ENCODE data around the gene GPR25. TPM values are rescaled to one million over a fixed set of nuclear protein-coding genes. Genes with fewer than 3 reads are reported as not detected.

GPR25 gene
- total and polyA plus RNA-seq, 10 of the 15 experiments (the other 5 are each of a cell fraction or from before 2014, with no cell fraction given), result not detected

- TF ChIP-seq NR2C1 (IDR thresholded peaks at IDR 0.05), result no peak
- TF ChIP-seq ZNF592 (IDR thresholded peaks at IDR 0.05), result peak; percentile 80; the same call in 1 of the 2 replicates
- no peak for TF ChIP-seq CBX5 (IDR thresholded peaks at IDR 0.05; ENCODE audit: low read depth)
- no peak for TF ChIP-seq ZBTB33 (IDR thresholded peaks at IDR 0.05)
- TF ChIP-seq NBN (IDR thresholded peaks at IDR 0.05), result peak; percentile 72; the same call in 1 of the 2 replicates
- no peak for TF ChIP-seq ESRRA (IDR thresholded peaks at IDR 0.05; ENCODE audit: low read length)
- TF ChIP-seq CBFB (IDR thresholded peaks at IDR 0.05; ENCODE audit: low read depth), result no peak
- peak in 1 of 2 experiments; percentile 65; a peak in 2 of 4 replicates for TF ChIP-seq IKZF2 (IDR thresholded peaks at IDR 0.05)
- TF ChIP-seq RB1 (IDR thresholded peaks at IDR 0.05; ENCODE audit: borderline replicate concordance), result no peak
- no peak for TF ChIP-seq CREM (IDR thresholded peaks at IDR 0.05; ENCODE audit: low read depth)
- no peak for TF ChIP-seq ZBED1 (IDR thresholded peaks at IDR 0.05; ENCODE audit: borderline replicate concordance)
- TF ChIP-seq NFYA (IDR thresholded peaks at IDR 0.05; ENCODE audit: borderline replicate concordance, low read depth, low read length), result no peak
- TF ChIP-seq ATF3 (IDR thresholded peaks at IDR 0.05; ENCODE audit: borderline replicate concordance, extremely low read depth, low read depth, low read length), result no peak
- TF ChIP-seq DPF2 (IDR thresholded peaks at IDR 0.05), result peak; percentile 29; the same call in 1 of the 2 replicates
- no peak for TF ChIP-seq JUND (IDR thresholded peaks at IDR 0.05; ENCODE audit: low read depth, low read length)
- no peak for TF ChIP-seq EGR1 (IDR thresholded peaks at IDR 0.05; ENCODE audit: borderline replicate concordance in 1 of 2, low read depth in 2 of 2, low read length in 2 of 2)
- TF ChIP-seq ZBTB4 (CRISPR knock-in tag; IDR thresholded peaks at IDR 0.05), result no peak
- no peak for TF ChIP-seq SMAD1 (IDR thresholded peaks at IDR 0.05; ENCODE audit: low read depth, partially characterized antibody)
- TF ChIP-seq KDM1A (IDR thresholded peaks at IDR 0.05; ENCODE audit: borderline replicate concordance), result no peak
- TF ChIP-seq MTA3 (IDR thresholded peaks at IDR 0.05; ENCODE audit: borderline replicate concordance, low read length), result no peak
These were observed 34.9 kb downstream of the GPR25 start (continued) for GRCh38 chr1:200907611-200908097.
